GM18511 (cell line): ENCODE results near the gene TAF9B.
"Not testable (repeated sequence)": the region's sequence is repeated elsewhere in the genome, so short reads cannot be mapped to it uniquely, and the experiment has no call there.

Source experiments
- ATAC-seq: cut with Tn5 transposase; IDR thresholded peaks from one replicate; pipeline ENCODE4 v1.9.1; 2021; ENCODE audit warnings: mild to moderate bottlenecking, moderate library complexity; ENCODE audit not compliant: unreplicated experiment

The TAF9B gene

GRCh38 chrX:78118628-78119027 is 20.8 kb downstream of the TAF9B start:
- ATAC-seq, result no peak

GRCh38 chrX:78116766-78117165 is 22.7 kb downstream of the TAF9B start:
- no peak for ATAC-seq

GRCh38 chrX:78116365-78116764 is 23.1 kb downstream of the TAF9B start:
- ATAC-seq, result no peak

- no peak for ATAC-seq
These were observed 28.1 kb downstream of the TAF9B start for GRCh38 chrX:78111140-78111931.

GRCh38 chrX:78109458-78109857 is 30.0 kb downstream of the TAF9B start:
- ATAC-seq, result no peak

GRCh38 chrX:78106651-78106986 is 32.8 kb downstream of the TAF9B start:
- no peak for ATAC-seq

GRCh38 chrX:78105944-78106650 is 33.4 kb downstream of the TAF9B start:
- ATAC-seq, result no peak

- peak; percentile 27 for ATAC-seq
These were observed 34.8 kb downstream of the TAF9B start for GRCh38 chrX:78104447-78105176.

- peak; percentile 94 for ATAC-seq
These were observed 35.6 kb downstream of the TAF9B start, which contains the start of gene PGK1 for GRCh38 chrX:78103623-78104446. PGK1 (plus strand) TSS chrX:78104248; CDS start chrX:78104341, 93 bp downstream.

GRCh38 chrX:78103001-78103622 is 36.3 kb downstream of the TAF9B start:
- ATAC-seq, result no peak

GRCh38 chrX:78102091-78102490 is 37.4 kb downstream of the TAF9B start:
- ATAC-seq, result no peak

- ATAC-seq, result no peak
These were observed 41.3 kb downstream of the TAF9B start for GRCh38 chrX:78098108-78098507.

GRCh38 chrX:78092296-78092695 is 47.2 kb downstream of the TAF9B start:
- ATAC-seq, result peak; percentile 94

- not testable (repeated sequence) for ATAC-seq
These were observed 58.0 kb downstream of the TAF9B start for GRCh38 chrX:78081413-78081812.
